GM12865 (cell line): Measurements from ENCODE around the gene HIGD1C.
A peak's percentile ranks its signal among the peaks of the same experiment; 100 is the strongest.

Experiments
- DNase-seq: peaks from one replicate; pipeline ENCODE4 v3.0.0; 2010; ENCODE audit warnings: low read depth
- H3K4me3 ChIP-seq: 2 replicates; pipeline ENCODE4 v1.5.1; 2011; ENCODE audit warnings: mild to moderate bottlenecking, low read depth, low read length, control low read depth
- TF ChIP-seq, protein P1 (sequence below): IDR thresholded peaks from 2 replicates; pipeline ENCODE4 v1.5.1; 2011; ENCODE audit warnings: low read length, control low read depth, low read depth, inconsistent platforms; ENCODE audit not compliant: insufficient read depth; ENCODE audit errors: missing control alignments

HIGD1C gene

DNA sequence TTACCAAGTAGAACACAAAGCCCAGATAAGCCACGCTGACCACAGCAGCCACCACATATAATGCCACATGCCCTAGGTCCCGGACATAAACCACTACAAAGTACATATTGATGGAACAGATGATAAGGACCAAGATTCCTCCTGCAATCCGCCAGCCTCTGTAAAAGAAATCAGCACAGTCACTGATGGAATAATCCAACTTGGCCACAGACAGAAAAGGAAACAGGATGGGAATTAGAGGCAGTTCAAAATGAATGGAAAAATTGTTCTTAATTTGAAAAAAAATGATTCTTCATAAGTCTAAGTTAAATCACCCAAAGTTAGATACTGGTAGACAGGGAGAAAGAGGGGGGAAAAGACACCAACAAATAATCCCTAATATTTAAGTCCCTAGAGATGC, 38.4 kb downstream of the HIGD1C start:
- H3K4me3 ChIP-seq: no peak overlapping the region
- TF ChIP-seq, protein P1, sequence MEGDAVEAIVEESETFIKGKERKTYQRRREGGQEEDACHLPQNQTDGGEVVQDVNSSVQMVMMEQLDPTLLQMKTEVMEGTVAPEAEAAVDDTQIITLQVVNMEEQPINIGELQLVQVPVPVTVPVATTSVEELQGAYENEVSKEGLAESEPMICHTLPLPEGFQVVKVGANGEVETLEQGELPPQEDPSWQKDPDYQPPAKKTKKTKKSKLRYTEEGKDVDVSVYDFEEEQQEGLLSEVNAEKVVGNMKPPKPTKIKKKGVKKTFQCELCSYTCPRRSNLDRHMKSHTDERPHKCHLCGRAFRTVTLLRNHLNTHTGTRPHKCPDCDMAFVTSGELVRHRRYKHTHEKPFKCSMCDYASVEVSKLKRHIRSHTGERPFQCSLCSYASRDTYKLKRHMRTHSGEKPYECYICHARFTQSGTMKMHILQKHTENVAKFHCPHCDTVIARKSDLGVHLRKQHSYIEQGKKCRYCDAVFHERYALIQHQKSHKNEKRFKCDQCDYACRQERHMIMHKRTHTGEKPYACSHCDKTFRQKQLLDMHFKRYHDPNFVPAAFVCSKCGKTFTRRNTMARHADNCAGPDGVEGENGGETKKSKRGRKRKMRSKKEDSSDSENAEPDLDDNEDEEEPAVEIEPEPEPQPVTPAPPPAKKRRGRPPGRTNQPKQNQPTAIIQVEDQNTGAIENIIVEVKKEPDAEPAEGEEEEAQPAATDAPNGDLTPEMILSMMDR: no peak
- DNase-seq: no peak

DNA sequence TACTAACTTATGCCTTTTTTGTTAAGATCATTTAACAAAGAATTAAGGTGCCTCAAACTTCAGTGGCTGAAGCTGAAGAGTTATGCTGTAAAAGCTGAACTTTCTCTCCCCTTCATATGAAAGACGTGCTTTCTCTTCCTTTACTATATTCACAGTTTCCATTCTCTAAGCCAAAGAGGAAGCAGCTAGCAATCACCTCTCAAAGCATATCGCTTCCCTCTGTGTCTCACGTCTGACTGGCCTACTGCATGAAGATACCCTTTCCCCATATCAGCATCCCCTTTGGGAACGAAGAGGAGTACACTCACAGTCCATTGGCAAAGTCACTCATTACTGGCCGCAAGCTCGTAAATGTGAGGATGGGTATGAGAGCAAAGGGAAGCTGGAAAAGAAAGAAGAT, 38.9 kb downstream of the HIGD1C start:
- H3K4me3 ChIP-seq: no peak overlapping the region
- TF ChIP-seq, protein P1: no peak
- peak; percentile 8 for DNase-seq

GRCh38 chr12:50992819-50993218, 40.5 kb downstream of the HIGD1C start:
- DNase-seq: no peak
- TF ChIP-seq, protein P1: no peak
- no peak overlapping the region for H3K4me3 ChIP-seq

DNA sequence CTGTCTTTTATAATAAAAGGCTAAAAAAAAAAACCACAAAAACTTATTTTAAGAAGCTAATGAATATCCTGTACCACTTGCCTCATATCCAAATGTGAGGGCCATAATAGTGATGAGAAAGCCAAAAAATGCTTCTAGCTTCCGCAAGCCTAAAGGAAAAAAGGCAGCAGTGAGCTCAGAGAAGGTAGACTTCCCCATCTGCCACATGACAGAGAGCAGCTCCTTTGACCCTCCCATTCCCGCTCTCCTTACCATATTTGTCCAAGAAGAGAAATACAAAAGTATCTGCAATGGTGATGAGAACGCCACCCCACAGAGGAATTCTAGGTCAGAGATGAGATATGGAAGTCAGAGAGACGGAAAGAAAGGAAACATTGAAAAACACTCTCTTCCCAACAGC, 46.7 kb downstream of the HIGD1C start:
- TF ChIP-seq, protein P1: no peak
- H3K4me3 ChIP-seq: no peak overlapping the region
- DNase-seq: no peak

DNA sequence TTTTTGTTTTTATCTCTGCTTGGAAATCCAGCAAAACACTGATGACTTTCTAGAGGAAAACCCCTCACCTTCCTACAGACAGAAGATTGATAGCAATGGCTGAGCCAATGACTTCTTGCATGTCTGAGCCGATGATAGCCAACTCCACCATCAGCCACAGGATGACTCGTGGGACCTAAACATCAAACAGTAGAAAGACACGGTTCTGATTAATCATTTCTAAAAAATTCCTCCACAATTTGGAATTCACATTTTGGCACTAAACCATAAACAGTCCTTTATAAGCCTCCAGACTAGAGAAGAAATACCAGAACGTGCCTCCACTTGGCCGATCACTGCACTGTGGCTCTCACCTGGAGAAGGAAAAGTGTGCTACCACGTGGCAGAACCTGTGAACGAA, 47.9 kb downstream of the HIGD1C start:
- TF ChIP-seq, protein P1: no peak
- no peak overlapping the region for H3K4me3 ChIP-seq
- DNase-seq: no peak

- no peak overlapping the region for H3K4me3 ChIP-seq
- DNase-seq: no peak
- TF ChIP-seq, protein P1: no peak
Observed at GRCh38 chr12:51001799-51002198, 49.5 kb downstream of the HIGD1C start.

DNA sequence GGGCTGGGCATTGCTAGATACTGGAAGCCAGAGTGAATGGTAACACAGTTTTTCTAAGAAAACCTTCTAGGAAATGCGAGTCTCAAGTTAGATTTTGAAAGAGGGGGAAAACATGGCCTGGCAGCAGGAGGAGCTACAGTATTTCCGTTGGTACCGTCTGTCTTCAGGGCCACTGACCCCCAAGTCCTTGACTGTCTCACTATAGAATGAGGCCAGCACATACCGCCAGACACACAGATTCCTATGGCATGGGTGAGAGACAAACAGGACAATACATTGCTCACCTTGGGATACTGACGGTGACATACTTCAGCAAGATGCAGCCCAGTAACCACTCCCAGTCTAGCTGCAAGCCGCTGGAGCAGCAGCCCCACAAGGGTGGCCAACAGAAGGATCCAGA, 52.2 kb downstream of the HIGD1C start:
- TF ChIP-seq, protein P1: no peak
- H3K4me3 ChIP-seq: no peak overlapping the region
- no peak for DNase-seq
